Peyer's patch (tissue), 4 donors: ENCODE measurements around the gene COX7A2L.

Source experiments
- CTCF ChIP-seq, 6 experiments: fragments of 450-650 bp in 4 of 6; fragments of 200-600 bp in 2 of 6; sonication (generic) in 1 of 6; IDR thresholded peaks; one replicate each; pipeline ENCODE4 v1.5.1; 2017 to 2019; ENCODE audit warnings: antibody characterized with exemption in 6 of 6, mild to moderate bottlenecking in 3 of 6, moderate library complexity in 1 of 6
- POLR2A ChIP-seq, 2 donors: fragments of 450-650 bp; IDR thresholded peaks; one replicate each; pipeline ENCODE4 v1.5.1; 2017; ENCODE audit warnings: antibody characterized with exemption in 2 of 2, mild to moderate bottlenecking in 2 of 2, moderate library complexity in 2 of 2

- TF ChIP-seq CTCF (IDR thresholded peaks at IDR 0.05), result no peak
- TF ChIP-seq POLR2A (IDR thresholded peaks at IDR 0.05), result no peak
Measured at GRCh38 chr2:42366411-42366810, 5.4 kb upstream of the COX7A2L start.
